A549 (cell line): ENCODE measurements around the gene ZHX3. TPM values are rescaled to one million over a fixed set of nuclear protein-coding genes. Genes with fewer than 3 reads are reported as not detected.
A peak's percentile ranks its signal among the peaks of the same experiment; 100 is the strongest.

ENCODE experiments used
- ATAC-seq, 2 experiments: fragments of 200-7000 bp in 1 of 2; fragments of >200 bp in 1 of 2; cut with Nextera tagmentation in 1 of 2; cut with Tn5 transposase in 1 of 2; 3 replicates each; pipeline versions ENCODE4 v1.8.0 to v1.9.1; 2018 to 2020; ENCODE audit warnings: mild to moderate bottlenecking in 1 of 2, moderate library complexity in 1 of 2
- CTCF ChIA-PET: fragments of 300-600 bp; sonication (Branson Sonifier 250); formaldehyde crosslinking; extraction: SDS; loops from one replicate; lab custom pipeline; 2021; ENCODE audit warnings: antibody characterized with exemption, inconsistent platforms; lab: Yijun Ruan, JAX
- POLR2A ChIA-PET: fragments of 350-600 bp; formaldehyde crosslinking; extraction: SDS; loops from one replicate; lab custom pipeline; 2021; ENCODE audit warnings: antibody characterized with exemption, inconsistent platforms; lab: Yijun Ruan, JAX
- DNase-seq, 2 experiments: peaks; one replicate each; pipeline versions ENCODE4 v3.0.0 to v3.0.0-alpha.2; 2011 to 2016; ENCODE audit warnings: low read depth in 1 of 2, low spot score in 1 of 2
- FAIRE-seq: peaks from 2 replicates; lab custom pipeline; 2011; peaks lifted over from hg19 to GRCh38; lab: Jason Lieb, UNC
- H3K27ac ChIP-seq, 2 experiments: fragments of >200 bp; sonication (Bioruptor Twin); formaldehyde crosslinking; 3 replicates each; pipeline ENCODE4 v1.5.1; 2016 to 2017
- H3K4me1 ChIP-seq: fragments of >200 bp; sonication (Bioruptor Twin); formaldehyde crosslinking; 3 replicates; pipeline ENCODE4 v1.6.1; 2016
- H3K4me2 ChIP-seq: fragments of >200 bp; sonication (Bioruptor Twin); formaldehyde crosslinking; 3 replicates; pipeline ENCODE4 v1.6.1; 2016
- H3K4me3 ChIP-seq: fragments of >200 bp; sonication (Bioruptor Twin); formaldehyde crosslinking; 3 replicates; pipeline ENCODE4 v1.5.1; 2016
- H3K9me3 ChIP-seq: fragments of >200 bp; sonication (Bioruptor Twin); formaldehyde crosslinking; 3 replicates; pipeline ENCODE4 v1.6.1; 2016
- CBX8 ChIP-seq: fragments of 200-600 bp; sonication (generic); IDR thresholded peaks from 2 replicates; pipeline ENCODE4 v1.6.1; 2016
- CHD2 ChIP-seq: fragments of 150-350 bp; IDR thresholded peaks from 2 replicates; pipeline ENCODE4 v1.6.1; 2014; ENCODE audit warnings: low read length; ENCODE audit not compliant: partially characterized antibody
- CHD4 ChIP-seq: fragments of 200-600 bp; sonication (generic); IDR thresholded peaks from 2 replicates; pipeline ENCODE4 v1.6.1; 2016; ENCODE audit warnings: antibody characterized with exemption, mild to moderate bottlenecking, borderline replicate concordance
- CTCF ChIP-seq: fragments of >200 bp; sonication (Bioruptor Twin); formaldehyde crosslinking; IDR thresholded peaks from 3 replicates; pipeline ENCODE4 v1.5.1; 2016
- EHF ChIP-seq: fragments of 250-450 bp; sonication (Bioruptor Pico); IDR thresholded peaks from 2 replicates; pipeline ENCODE4 v1.5.0; 2020; ENCODE audit warnings: mild to moderate bottlenecking
- ELK1 ChIP-seq: fragments of 150-350 bp; IDR thresholded peaks from 2 replicates; pipeline ENCODE4 v1.6.1; 2014; ENCODE audit warnings: low read depth, mild to moderate bottlenecking, low read length
- FOSL2 ChIP-seq, 2 experiments: fragments of 450-650 bp in 1 of 2; fragments of >200 bp in 1 of 2; sonication (Bioruptor Twin) in 1 of 2; formaldehyde crosslinking; IDR thresholded peaks; 2 replicates each; pipeline versions ENCODE4 v1.5.0 to v1.6.1; 2016 to 2020; ENCODE audit warnings: mild to moderate bottlenecking in 1 of 2, moderate library complexity in 1 of 2
- HDAC2 ChIP-seq: fragments of 200-600 bp; sonication (generic); IDR thresholded peaks from 2 replicates; pipeline ENCODE4 v1.6.1; 2016
- HES2 ChIP-seq: fragments of >200 bp; sonication (Bioruptor Twin); formaldehyde crosslinking; IDR thresholded peaks from 2 replicates; pipeline ENCODE4 v1.6.1; 2016
- HOXA7 ChIP-seq: fragments of 250-450 bp; sonication (Bioruptor Pico); IDR thresholded peaks from 2 replicates; pipeline ENCODE4 v1.5.0; 2020; ENCODE audit warnings: mild to moderate bottlenecking, moderate library complexity
- HOXB13 ChIP-seq: fragments of 250-450 bp; sonication (Bioruptor Pico); IDR thresholded peaks from 2 replicates; pipeline ENCODE4 v1.5.0; 2020; ENCODE audit warnings: low read depth, mild to moderate bottlenecking, moderate library complexity
- HOXB5 ChIP-seq: fragments of 250-450 bp; sonication (Bioruptor Pico); IDR thresholded peaks from 2 replicates; pipeline ENCODE4 v1.5.0; 2020; ENCODE audit warnings: mild to moderate bottlenecking, moderate library complexity
- NFE2L2 ChIP-seq: fragments of 150-350 bp; conservative IDR thresholded peaks from 2 replicates; pipeline ENCODE4 v1.6.1; 2014; ENCODE audit warnings: low read length
- NPAS2 ChIP-seq: fragments of 250-450 bp; sonication (Bioruptor Pico); IDR thresholded peaks from 2 replicates; pipeline ENCODE4 v1.8.0; 2022; ENCODE audit warnings: mild to moderate bottlenecking, moderate library complexity, borderline replicate concordance
- NR3C1 ChIP-seq: fragments of >200 bp; sonication (Bioruptor Twin); formaldehyde crosslinking; IDR thresholded peaks from 3 replicates; pipeline ENCODE4 v1.6.1; 2017
- POLR2A ChIP-seq: IDR thresholded peaks from 2 replicates; pipeline ENCODE4 v1.6.1; 2012; ENCODE audit warnings: mild to moderate bottlenecking, low read length
- POLR2AphosphoS2 ChIP-seq: conservative IDR thresholded peaks from 2 replicates; pipeline ENCODE4 v1.6.1; 2012; ENCODE audit warnings: low read length, improper control_type of control experiment, inconsistent platforms
- RARB ChIP-seq: fragments of 250-450 bp; sonication (Bioruptor Pico); IDR thresholded peaks from 2 replicates; pipeline ENCODE4 v1.8.0; 2021; ENCODE audit warnings: mild to moderate bottlenecking, moderate library complexity
- RCOR1 ChIP-seq: fragments of 150-350 bp; IDR thresholded peaks from 2 replicates; pipeline ENCODE4 v1.6.1; 2014; ENCODE audit warnings: antibody characterized with exemption, low read length, low read depth
- RNF2 ChIP-seq: fragments of 200-600 bp; sonication (generic); IDR thresholded peaks from 2 replicates; pipeline ENCODE4 v1.6.1; 2016; ENCODE audit warnings: low read depth, mild to moderate bottlenecking, antibody characterized with exemption, moderate library complexity, borderline replicate concordance
- SMC3 ChIP-seq: fragments of >200 bp; sonication (Bioruptor Twin); formaldehyde crosslinking; IDR thresholded peaks from 3 replicates; pipeline ENCODE4 v1.6.1; 2018; ENCODE audit warnings: inconsistent platforms
- SREBF2 ChIP-seq: fragments of 450-650 bp; IDR thresholded peaks from 2 replicates; pipeline ENCODE4 v1.6.1; 2014; ENCODE audit warnings: mild to moderate bottlenecking, moderate library complexity
- TFCP2L1 ChIP-seq: fragments of 250-450 bp; sonication (Bioruptor Pico); IDR thresholded peaks from 2 replicates; pipeline ENCODE4 v1.5.0; 2021; ENCODE audit warnings: mild to moderate bottlenecking
- ZFP36 ChIP-seq: fragments of 450-650 bp; IDR thresholded peaks from 2 replicates; pipeline ENCODE4 v1.6.1; 2014; ENCODE audit warnings: borderline replicate concordance; ENCODE audit not compliant: partially characterized antibody
- ZNF302 ChIP-seq: fragments of 250-450 bp; sonication (Bioruptor Pico); IDR thresholded peaks from 2 replicates; pipeline ENCODE4 v1.9.0; 2021; ENCODE audit warnings: inconsistent platforms, mild to moderate bottlenecking, moderate library complexity
- WGBS: methylation state at CpG from one replicate; pipeline ENCODE4 v1.1.6; 2017; ENCODE audit errors: missing lambda C conversion rate; 5-methylcytosine and 5-hydroxymethylcytosine counted together
- polyA plus RNA-seq, 4 experiments: library from polyadenylated mRNA; depleted of rRNA in 3 of 4; stranded (reverse); fragments of >200 nt; fragmentation: RNase III in 1 of 4; extraction: RNeasy Plus Mini Kit Qiagen cat#74134 plus additional on column Dnase treatment in 1 of 4; gene quantifications; 2 replicates in 3 of 4; 3 replicates in 1 of 4; pipeline ENCODE4 v1.2.3, GENCODE V29; 2011 to 2017
- TF ChIP-seq, protein P1 (sequence below): fragments of >200 bp; sonication (Bioruptor Twin); formaldehyde crosslinking; IDR thresholded peaks from 3 replicates; pipeline ENCODE4 v1.6.1; 2016
- TF ChIP-seq, protein P2 (sequence below): IDR thresholded peaks from 2 replicates; pipeline ENCODE4 v1.6.1; 2012; ENCODE audit warnings: low read depth, borderline replicate concordance
- TF ChIP-seq, protein P3 (sequence below): fragments of 450-650 bp; IDR thresholded peaks from 2 replicates; pipeline ENCODE4 v1.6.1; 2014; ENCODE audit warnings: antibody characterized with exemption

The ZHX3 gene
- polyA plus RNA-seq, 2 of the 4 experiments (the other 2 are of a cell fraction), result 3.6 to 4.1 TPM

- H3K4me2 ChIP-seq, result no peak overlapping the region; the same call in 2 of the 3 replicates
- DNase-seq, result no peak
- H3K4me3 ChIP-seq, result no peak overlapping the region
- TF ChIP-seq RCOR1 (no peak), HDAC2 (no peak), NR3C1 (no peak), ZNF302 (CRISPR knock-in tag) (no peak), RARB (CRISPR knock-in tag) (no peak), RNF2 (no peak), HOXB5 (CRISPR knock-in tag) (no peak), SREBF2 (no peak), FOSL2 (IDR thresholded peaks at IDR 0.05) (no peak), FOSL2 (CRISPR knock-in tag; IDR thresholded peaks at IDR 0.05) (no peak), TFCP2L1 (CRISPR knock-in tag) (no peak), ZFP36 (no peak), CTCF (no peak), ELK1 (no peak)
- TF ChIP-seq, protein P1, sequence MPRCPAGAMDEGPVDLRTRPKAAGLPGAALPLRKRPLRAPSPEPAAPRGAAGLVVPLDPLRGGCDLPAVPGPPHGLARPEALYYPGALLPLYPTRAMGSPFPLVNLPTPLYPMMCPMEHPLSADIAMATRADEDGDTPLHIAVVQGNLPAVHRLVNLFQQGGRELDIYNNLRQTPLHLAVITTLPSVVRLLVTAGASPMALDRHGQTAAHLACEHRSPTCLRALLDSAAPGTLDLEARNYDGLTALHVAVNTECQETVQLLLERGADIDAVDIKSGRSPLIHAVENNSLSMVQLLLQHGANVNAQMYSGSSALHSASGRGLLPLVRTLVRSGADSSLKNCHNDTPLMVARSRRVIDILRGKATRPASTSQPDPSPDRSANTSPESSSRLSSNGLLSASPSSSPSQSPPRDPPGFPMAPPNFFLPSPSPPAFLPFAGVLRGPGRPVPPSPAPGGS, result no peak
- TF ChIP-seq, protein P2, sequence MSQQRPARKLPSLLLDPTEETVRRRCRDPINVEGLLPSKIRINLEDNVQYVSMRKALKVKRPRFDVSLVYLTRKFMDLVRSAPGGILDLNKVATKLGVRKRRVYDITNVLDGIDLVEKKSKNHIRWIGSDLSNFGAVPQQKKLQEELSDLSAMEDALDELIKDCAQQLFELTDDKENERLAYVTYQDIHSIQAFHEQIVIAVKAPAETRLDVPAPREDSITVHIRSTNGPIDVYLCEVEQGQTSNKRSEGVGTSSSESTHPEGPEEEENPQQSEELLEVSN, result no peak
- H3K27ac ChIP-seq, result peak overlapping the region; percentile 63 to 82; a peak in 4 of 6 replicates
- no peaks in the 10 kb centered on the region for H3K9me3 ChIP-seq
- WGBS, result 80% methylated on average over 5 of the region's 5 CpGs
- H3K4me1 ChIP-seq, result peaks cover 15% of the 10 kb centered on the region
- no peak for FAIRE-seq
- POLR2A ChIA-PET, result interaction anchor here (1.3 kb wide), 1 partner anchor 10 kb away, joined by 5 read pairs; the partner anchor contains the start of gene LPIN3
- CTCF ChIA-PET, result interaction anchor here (1.1 to 4.1 kb wide), 3 partner anchors 10 to 157 kb away, joined by 4 to 34 read pairs (median 13); partner anchors contain the start of gene LPIN3
- ATAC-seq, result no peak
These were observed 12.8 kb upstream of the ZHX3 start for GRCh38 chr20:41330343-41330720.

GRCh38 chr20:41329435-41330342 lies 12.2 kb upstream of the ZHX3 start:
- Histone ChIP-seq H3K9me3 (no peaks in the 10 kb centered on the region), H3K4me1 (peaks cover 15% of the 10 kb centered on the region), H3K27ac (peak overlapping the region; percentile 63 to 82), H3K4me3 (no peak overlapping the region), H3K4me2 (peak overlapping the region; percentile 63)
- ATAC-seq (peak; percentile 93), DNase-seq (peak; percentile 44 to 65), FAIRE-seq (no peak)
- POLR2A ChIA-PET, result interaction anchor here (1.3 kb wide), 1 partner anchor 11 kb away, joined by 5 read pairs; the partner anchor contains the start of gene LPIN3
- 26% methylated on average over 14 of the region's 14 CpGs for WGBS
- CTCF ChIA-PET, result interaction anchor here (0.5 to 4.1 kb wide), 5 partner anchors 11 to 339 kb away, joined by 3 to 34 read pairs (median 4); partner anchors contain the start of gene LPIN3
- 0 out of 2 replicates have a peak, but pooled peaks have one; percentile 15 for TF ChIP-seq FOSL2 (IDR thresholded peaks at IDR 0.05)
- TF ChIP-seq FOSL2 (CRISPR knock-in tag; IDR thresholded peaks at IDR 0.05), result peak; percentile 60
- TF ChIP-seq, protein P3, sequence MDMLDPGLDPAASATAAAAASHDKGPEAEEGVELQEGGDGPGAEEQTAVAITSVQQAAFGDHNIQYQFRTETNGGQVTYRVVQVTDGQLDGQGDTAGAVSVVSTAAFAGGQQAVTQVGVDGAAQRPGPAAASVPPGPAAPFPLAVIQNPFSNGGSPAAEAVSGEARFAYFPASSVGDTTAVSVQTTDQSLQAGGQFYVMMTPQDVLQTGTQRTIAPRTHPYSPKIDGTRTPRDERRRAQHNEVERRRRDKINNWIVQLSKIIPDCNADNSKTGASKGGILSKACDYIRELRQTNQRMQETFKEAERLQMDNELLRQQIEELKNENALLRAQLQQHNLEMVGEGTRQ, result peak; percentile 56
- TF ChIP-seq POLR2A, result no peak
- no peak for TF ChIP-seq CHD4
- TF ChIP-seq CHD2, result no peak
- TF ChIP-seq RARB (CRISPR knock-in tag), result no peak
- no peak for TF ChIP-seq HOXA7 (CRISPR knock-in tag)
- TF ChIP-seq HES2, result no peak
- TF ChIP-seq NPAS2 (CRISPR knock-in tag), result no peak
- no peak for TF ChIP-seq POLR2AphosphoS2
- no peak for TF ChIP-seq EHF (CRISPR knock-in tag)
- TF ChIP-seq RNF2, result no peak
- no peak for TF ChIP-seq NFE2L2
- no peak for TF ChIP-seq HOXB13 (CRISPR knock-in tag)
- no peak for TF ChIP-seq SREBF2
- TF ChIP-seq, protein P2, result peak; percentile 71
- no peak for TF ChIP-seq SMC3
- TF ChIP-seq CBX8, result no peak
